Mammary epithelial cell (primary cell): Measurements from ENCODE around the gene ZFP42.

Experiments
- EZH2 ChIP-seq: IDR thresholded peaks from 2 replicates; pipeline ENCODE4 v1.6.1; 2012; ENCODE audit warnings: low read length, inconsistent platforms, borderline replicate concordance
- TF ChIP-seq, protein P1 (sequence below), 2 donors: IDR thresholded peaks in 1 of 2; conservative IDR thresholded peaks in 1 of 2; 2 replicates each; pipeline ENCODE4 v1.5.1; 2011 to 2012; ENCODE audit warnings: inconsistent platforms in 2 of 2, low read length in 2 of 2, mild to moderate bottlenecking in 2 of 2, control low read depth in 1 of 2, low read depth in 1 of 2; ENCODE audit not compliant: insufficient read depth in 1 of 2; ENCODE audit errors: extremely low read depth in 1 of 2

GRCh38 chr4:188043154-188043553 lies 47.6 kb downstream of the ZFP42 start:
- TF ChIP-seq, protein P1, sequence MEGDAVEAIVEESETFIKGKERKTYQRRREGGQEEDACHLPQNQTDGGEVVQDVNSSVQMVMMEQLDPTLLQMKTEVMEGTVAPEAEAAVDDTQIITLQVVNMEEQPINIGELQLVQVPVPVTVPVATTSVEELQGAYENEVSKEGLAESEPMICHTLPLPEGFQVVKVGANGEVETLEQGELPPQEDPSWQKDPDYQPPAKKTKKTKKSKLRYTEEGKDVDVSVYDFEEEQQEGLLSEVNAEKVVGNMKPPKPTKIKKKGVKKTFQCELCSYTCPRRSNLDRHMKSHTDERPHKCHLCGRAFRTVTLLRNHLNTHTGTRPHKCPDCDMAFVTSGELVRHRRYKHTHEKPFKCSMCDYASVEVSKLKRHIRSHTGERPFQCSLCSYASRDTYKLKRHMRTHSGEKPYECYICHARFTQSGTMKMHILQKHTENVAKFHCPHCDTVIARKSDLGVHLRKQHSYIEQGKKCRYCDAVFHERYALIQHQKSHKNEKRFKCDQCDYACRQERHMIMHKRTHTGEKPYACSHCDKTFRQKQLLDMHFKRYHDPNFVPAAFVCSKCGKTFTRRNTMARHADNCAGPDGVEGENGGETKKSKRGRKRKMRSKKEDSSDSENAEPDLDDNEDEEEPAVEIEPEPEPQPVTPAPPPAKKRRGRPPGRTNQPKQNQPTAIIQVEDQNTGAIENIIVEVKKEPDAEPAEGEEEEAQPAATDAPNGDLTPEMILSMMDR (conservative IDR thresholded peaks at IDR 0.05 in 1 of 2, IDR thresholded peaks at IDR 0.05 in 1 of 2; ENCODE audit: extremely low read depth in 1 of 2, insufficient read depth in 1 of 2, low read depth in 1 of 2, low read length in 2 of 2) = no peak
- no peak for TF ChIP-seq EZH2
